HEK293 (cell line): Measurements from ENCODE around the gene DRC7.

Source experiments
- CTCF ChIA-PET: fragments of 350-600 bp; formaldehyde crosslinking; extraction: SDS; loops from one replicate; lab custom pipeline; 2021; ENCODE audit warnings: antibody characterized with exemption; lab: Yijun Ruan, JAX
- POLR2A ChIA-PET: fragments of 300-600 bp; formaldehyde crosslinking; extraction: SDS; loops from one replicate; lab custom pipeline; 2020; ENCODE audit warnings: antibody characterized with exemption, inconsistent platforms; lab: Yijun Ruan, JAX
- H3K27ac ChIP-seq: fragments of 200-500 bp; sonication (Bioruptor generic); 2 replicates; pipeline ENCODE4 v1.5.1; 2014; ENCODE audit warnings: low read depth, low read length, control low read depth, inconsistent platforms; ENCODE audit errors: extremely low read depth
- H3K36me3 ChIP-seq, 2 experiments: fragments of 200-500 bp in 1 of 2; sonication (Bioruptor generic) in 1 of 2; 1 replicate in 1 of 2; 2 replicates in 1 of 2; pipeline ENCODE4 v1.5.1; 2014 to 2017; ENCODE audit warnings: inconsistent platforms in 2 of 2, low read length in 2 of 2; ENCODE audit not compliant: control insufficient read depth in 2 of 2, insufficient read depth in 1 of 2
- H3K4me1 ChIP-seq: fragments of 200-500 bp; sonication (Bioruptor generic); 2 replicates; pipeline ENCODE4 v1.5.1; 2014; ENCODE audit warnings: mild to moderate bottlenecking, low read length, inconsistent platforms; ENCODE audit not compliant: control insufficient read depth, insufficient read depth
- H3K4me3 ChIP-seq: 2 replicates; pipeline ENCODE4 v1.5.1; 2011; ENCODE audit warnings: low read depth, mild to moderate bottlenecking, control low read depth, low read length, moderate library complexity
- H3K9me3 ChIP-seq: fragments of 200-500 bp; sonication (Bioruptor generic); 2 replicates; pipeline ENCODE4 v1.5.1; 2014; ENCODE audit warnings: low read depth, low read length, inconsistent platforms; ENCODE audit not compliant: control insufficient read depth, insufficient read depth
- EGR2 ChIP-seq: fragments of 450-650 bp; formaldehyde crosslinking; IDR thresholded peaks from 2 replicates; pipeline ENCODE4 v1.5.1; 2016; ENCODE audit warnings: low read depth, missing biosample characterization, missing genetic modification characterization
- KLF8 ChIP-seq: fragments of 450-650 bp; formaldehyde crosslinking; IDR thresholded peaks from 2 replicates; pipeline ENCODE4 v1.5.1; 2016; ENCODE audit warnings: missing biosample characterization, missing genetic modification characterization
- MYNN ChIP-seq: fragments of 450-650 bp; formaldehyde crosslinking; IDR thresholded peaks from 2 replicates; pipeline ENCODE4 v1.5.1; 2016; ENCODE audit warnings: missing biosample characterization, missing genetic modification characterization, borderline replicate concordance
- OVOL3 ChIP-seq: fragments of 450-650 bp; formaldehyde crosslinking; IDR thresholded peaks from 2 replicates; pipeline ENCODE4 v1.5.1; 2016; ENCODE audit warnings: missing biosample characterization, missing genetic modification characterization
- SALL2 ChIP-seq: fragments of 450-650 bp; formaldehyde crosslinking; IDR thresholded peaks from 2 replicates; pipeline ENCODE4 v1.5.0; 2017; ENCODE audit warnings: missing biosample characterization, mild to moderate bottlenecking, missing genetic modification characterization, borderline replicate concordance
- ZNF112 ChIP-seq: fragments of 450-650 bp; formaldehyde crosslinking; IDR thresholded peaks from 2 replicates; pipeline ENCODE4 v1.5.0; 2017; ENCODE audit warnings: missing biosample characterization, missing genetic modification characterization
- ZNF169 ChIP-seq: fragments of 450-650 bp; formaldehyde crosslinking; IDR thresholded peaks from 2 replicates; pipeline ENCODE4 v1.5.1; 2016; ENCODE audit warnings: missing biosample characterization, missing genetic modification characterization
- ZNF292 ChIP-seq: fragments of 450-650 bp; formaldehyde crosslinking; IDR thresholded peaks from 2 replicates; pipeline ENCODE4 v1.5.1; 2016; ENCODE audit warnings: low read depth, missing biosample characterization, missing genetic modification characterization, borderline replicate concordance
- ZNF341 ChIP-seq: fragments of 450-650 bp; formaldehyde crosslinking; IDR thresholded peaks from 2 replicates; pipeline ENCODE4; 2016; ENCODE audit warnings: low read depth, missing biosample characterization, missing genetic modification characterization
- ZNF433 ChIP-seq: fragments of 450-650 bp; formaldehyde crosslinking; IDR thresholded peaks from 2 replicates; pipeline ENCODE4 v1.5.1; 2016; ENCODE audit warnings: missing biosample characterization, missing genetic modification characterization, low read depth
- ZNF585B ChIP-seq: fragments of 450-650 bp; formaldehyde crosslinking; IDR thresholded peaks from 2 replicates; pipeline ENCODE4 v1.5.1; 2016; ENCODE audit warnings: missing biosample characterization, missing genetic modification characterization
- ZNF596 ChIP-seq: fragments of 450-650 bp; IDR thresholded peaks from 2 replicates; pipeline ENCODE4 v1.5.0; 2018; ENCODE audit warnings: missing biosample characterization, mild to moderate bottlenecking, missing genetic modification characterization, moderate library complexity
- ZNF677 ChIP-seq: fragments of 450-650 bp; IDR thresholded peaks from 2 replicates; pipeline ENCODE4 v1.5.0; 2018; ENCODE audit warnings: missing biosample characterization, mild to moderate bottlenecking, missing genetic modification characterization, moderate library complexity
- ZNF707 ChIP-seq: fragments of 450-650 bp; formaldehyde crosslinking; IDR thresholded peaks from 2 replicates; pipeline ENCODE4 v1.5.1; 2016; ENCODE audit warnings: missing biosample characterization, missing genetic modification characterization
- ZNF792 ChIP-seq: fragments of 450-650 bp; formaldehyde crosslinking; IDR thresholded peaks from 2 replicates; pipeline ENCODE4 v1.5.1; 2016; ENCODE audit warnings: missing biosample characterization, missing genetic modification characterization
- TF ChIP-seq, protein P1 (sequence below): fragments of 450-650 bp; formaldehyde crosslinking; optimal IDR thresholded peaks from 2 replicates; pipeline ENCODE3; 2016; ENCODE audit warnings: missing biosample characterization, mild to moderate bottlenecking, missing genetic modification characterization
- TF ChIP-seq, protein P2 (sequence below): fragments of 450-650 bp; formaldehyde crosslinking; IDR thresholded peaks from 2 replicates; pipeline ENCODE4 v1.5.1; 2016; ENCODE audit warnings: missing biosample characterization, missing genetic modification characterization
- TF ChIP-seq, protein P3 (sequence below): fragments of 450-650 bp; IDR thresholded peaks from 2 replicates; pipeline ENCODE4 v1.5.1; 2018; ENCODE audit warnings: missing biosample characterization, mild to moderate bottlenecking, missing genetic modification characterization
- TF ChIP-seq, protein P4 (sequence below): sonication (generic); formaldehyde crosslinking; IDR thresholded peaks from 2 replicates; pipeline ENCODE4 v1.8.1; 2022; ENCODE audit warnings: mild to moderate bottlenecking, moderate library complexity, missing genetic modification reagents
- TF ChIP-seq, protein P5 (sequence below): fragments of 450-650 bp; formaldehyde crosslinking; IDR thresholded peaks from 2 replicates; pipeline ENCODE4 v1.5.1; 2016; ENCODE audit warnings: missing biosample characterization, missing genetic modification characterization

Gene DRC7

DNA sequence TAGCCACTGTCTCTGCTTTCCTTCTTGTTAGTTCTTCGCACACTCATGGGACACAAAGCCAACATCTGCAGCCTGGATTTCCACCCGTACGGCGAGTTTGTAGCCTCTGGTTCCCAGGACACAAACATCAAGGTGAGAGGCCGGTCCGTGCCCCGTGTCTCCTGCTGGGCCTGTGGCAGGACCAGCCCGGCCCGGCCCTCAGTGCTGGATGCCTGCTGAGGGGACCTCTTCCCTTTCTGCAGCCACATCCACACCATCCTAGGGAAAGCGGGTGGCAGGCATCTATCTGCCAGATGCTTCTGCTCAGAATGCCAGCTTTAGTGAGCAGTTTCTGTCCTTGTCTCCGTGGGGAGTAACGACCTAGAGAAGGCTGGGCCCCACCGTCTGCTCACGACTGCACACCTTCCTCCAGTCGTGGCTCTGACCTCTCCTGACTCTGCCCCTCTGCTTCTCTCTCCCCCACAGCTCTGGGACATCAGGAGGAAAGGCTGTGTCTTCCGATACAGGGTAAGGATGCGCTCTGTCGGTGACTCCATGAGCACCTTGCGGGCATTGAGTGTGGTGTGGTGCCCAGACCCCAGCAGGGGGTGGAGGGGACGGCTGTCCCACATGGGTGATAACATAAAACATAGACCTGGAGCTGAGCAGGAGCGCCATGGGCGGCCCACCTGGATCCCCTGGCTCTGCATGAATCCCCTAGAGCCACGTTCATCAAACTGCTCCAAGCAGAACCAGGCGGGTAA, 56.4 kb downstream of the DRC7 start:
- Histone ChIP-seq H3K36me3 (peaks cover 0 to 78% of the 10 kb centered on the region in 2 experiments; a peak in 1 of 3 replicates), H3K27ac (no peak overlapping the region), H3K4me3 (no peak overlapping the region), H3K4me1 (no peaks in the 10 kb centered on the region), H3K9me3 (no peaks in the 10 kb centered on the region)
- CTCF ChIA-PET: interaction anchor here (1.0 to 1.6 kb wide), 2 partner anchors 96 to 113 kb away, joined by 3 to 6 read pairs; no protein-coding TSS in a partner anchor
- POLR2A ChIA-PET: interaction anchor here (0.5 to 1.2 kb wide), 2 partner anchors 16 to 274 kb away, joined by 3 to 4 read pairs; partner anchors contain the start of gene KATNB1
- TF ChIP-seq, protein P1, sequence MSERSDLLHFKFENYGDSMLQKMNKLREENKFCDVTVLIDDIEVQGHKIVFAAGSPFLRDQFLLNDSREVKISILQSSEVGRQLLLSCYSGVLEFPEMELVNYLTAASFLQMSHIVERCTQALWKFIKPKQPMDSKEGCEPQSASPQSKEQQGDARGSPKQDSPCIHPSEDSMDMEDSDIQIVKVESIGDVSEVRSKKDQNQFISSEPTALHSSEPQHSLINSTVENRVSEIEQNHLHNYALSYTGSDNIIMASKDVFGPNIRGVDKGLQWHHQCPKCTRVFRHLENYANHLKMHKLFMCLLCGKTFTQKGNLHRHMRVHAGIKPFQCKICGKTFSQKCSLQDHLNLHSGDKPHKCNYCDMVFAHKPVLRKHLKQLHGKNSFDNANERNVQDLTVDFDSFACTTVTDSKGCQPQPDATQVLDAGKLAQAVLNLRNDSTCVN (tag by site-specific recombination): no peak
- no peak for TF ChIP-seq ZNF585B
- TF ChIP-seq, all 188 proteins: peak for 0

DNA sequence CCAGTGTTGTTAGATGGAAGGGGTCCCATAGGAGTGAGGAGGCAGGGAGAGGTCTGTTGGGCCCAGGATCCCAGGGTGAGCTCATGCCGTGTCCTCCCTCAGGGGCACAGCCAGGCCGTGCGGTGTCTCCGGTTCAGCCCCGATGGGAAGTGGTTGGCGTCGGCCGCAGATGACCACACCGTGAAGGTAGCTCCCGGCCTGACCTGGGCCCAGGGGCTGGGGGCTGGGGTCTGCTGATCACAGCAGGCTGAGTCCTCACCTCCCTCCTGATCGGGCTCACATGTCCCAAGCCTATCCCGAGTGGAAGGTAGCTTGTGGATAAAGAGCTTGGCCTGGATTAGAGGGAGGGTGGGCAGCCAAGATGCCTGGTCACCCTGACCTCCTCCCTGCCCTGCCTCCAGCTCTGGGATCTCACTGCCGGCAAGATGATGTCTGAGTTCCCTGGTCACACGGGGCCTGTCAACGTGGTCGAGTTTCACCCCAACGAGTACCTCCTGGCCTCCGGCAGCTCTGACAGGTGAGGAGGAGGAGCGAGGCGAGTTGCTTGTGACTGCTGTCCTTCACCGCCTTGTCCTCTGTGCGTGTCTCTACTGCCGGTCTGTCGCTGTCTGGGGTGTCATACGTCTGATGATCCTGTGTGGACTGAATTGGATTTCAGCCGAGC, 57.1 kb downstream of the DRC7 start:
- Histone ChIP-seq H3K4me3 (no peak overlapping the region), H3K36me3 (peaks cover 0 to 85% of the 10 kb centered on the region in 2 experiments; a peak in 1 of 3 replicates), H3K4me1 (no peaks in the 10 kb centered on the region), H3K27ac (no peak overlapping the region), H3K9me3 (no peaks in the 10 kb centered on the region)
- ChIA-PET POLR2A (interaction anchor here (1.2 kb wide), 1 partner anchor 16 kb away, joined by 3 read pairs; the partner anchor contains the start of gene KATNB1), CTCF (interaction anchor here (0.5 to 1.6 kb wide), 4 partner anchors 35 to 147 kb away, joined by 3 to 6 read pairs (median 4); no protein-coding TSS in a partner anchor)
- TF ChIP-seq ZNF792: no peak
- no peak for TF ChIP-seq ZNF707 (tag by site-specific recombination)
- TF ChIP-seq, protein P2, sequence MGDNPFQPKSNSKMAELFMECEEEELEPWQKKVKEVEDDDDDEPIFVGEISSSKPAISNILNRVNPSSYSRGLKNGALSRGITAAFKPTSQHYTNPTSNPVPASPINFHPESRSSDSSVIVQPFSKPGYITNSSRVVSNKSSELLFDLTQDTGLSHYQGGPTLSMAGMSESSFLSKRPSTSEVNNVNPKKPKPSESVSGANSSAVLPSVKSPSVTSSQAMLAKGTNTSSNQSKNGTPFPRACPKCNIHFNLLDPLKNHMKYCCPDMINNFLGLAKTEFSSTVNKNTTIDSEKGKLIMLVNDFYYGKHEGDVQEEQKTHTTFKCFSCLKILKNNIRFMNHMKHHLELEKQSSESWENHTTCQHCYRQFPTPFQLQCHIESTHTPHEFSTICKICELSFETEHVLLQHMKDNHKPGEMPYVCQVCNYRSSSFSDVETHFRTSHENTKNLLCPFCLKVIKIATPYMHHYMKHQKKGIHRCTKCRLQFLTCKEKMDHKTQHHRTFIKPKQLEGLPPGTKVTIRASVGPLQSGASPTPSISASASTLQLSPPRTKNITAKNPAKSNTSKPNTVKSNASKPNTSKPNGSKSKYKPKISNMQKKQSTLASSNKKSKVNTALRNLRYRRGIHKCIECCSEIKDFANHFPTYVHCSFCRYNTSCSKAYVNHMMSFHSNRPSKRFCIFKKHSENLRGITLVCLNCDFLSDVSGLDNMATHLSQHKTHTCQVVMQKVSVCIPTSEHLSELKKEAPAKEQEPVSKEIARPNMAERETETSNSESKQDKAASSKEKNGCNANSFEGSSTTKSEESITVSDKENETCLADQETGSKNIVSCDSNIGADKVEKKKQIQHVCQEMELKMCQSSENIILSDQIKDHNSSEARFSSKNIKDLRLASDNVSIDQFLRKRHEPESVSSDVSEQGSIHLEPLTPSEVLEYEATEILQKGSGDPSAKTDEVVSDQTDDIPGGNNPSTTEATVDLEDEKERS (tag by site-specific recombination): no peak
- TF ChIP-seq, protein P3, sequence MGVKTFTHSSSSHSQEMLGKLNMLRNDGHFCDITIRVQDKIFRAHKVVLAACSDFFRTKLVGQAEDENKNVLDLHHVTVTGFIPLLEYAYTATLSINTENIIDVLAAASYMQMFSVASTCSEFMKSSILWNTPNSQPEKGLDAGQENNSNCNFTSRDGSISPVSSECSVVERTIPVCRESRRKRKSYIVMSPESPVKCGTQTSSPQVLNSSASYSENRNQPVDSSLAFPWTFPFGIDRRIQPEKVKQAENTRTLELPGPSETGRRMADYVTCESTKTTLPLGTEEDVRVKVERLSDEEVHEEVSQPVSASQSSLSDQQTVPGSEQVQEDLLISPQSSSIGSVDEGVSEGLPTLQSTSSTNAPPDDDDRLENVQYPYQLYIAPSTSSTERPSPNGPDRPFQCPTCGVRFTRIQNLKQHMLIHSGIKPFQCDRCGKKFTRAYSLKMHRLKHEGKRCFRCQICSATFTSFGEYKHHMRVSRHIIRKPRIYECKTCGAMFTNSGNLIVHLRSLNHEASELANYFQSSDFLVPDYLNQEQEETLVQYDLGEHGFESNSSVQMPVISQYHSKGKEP (tag by site-specific recombination): no peak
- no peak for TF ChIP-seq ZNF292 (tag by site-specific recombination)
- no peak for TF ChIP-seq ZNF433 (tag by site-specific recombination)
- TF ChIP-seq, protein P4, sequence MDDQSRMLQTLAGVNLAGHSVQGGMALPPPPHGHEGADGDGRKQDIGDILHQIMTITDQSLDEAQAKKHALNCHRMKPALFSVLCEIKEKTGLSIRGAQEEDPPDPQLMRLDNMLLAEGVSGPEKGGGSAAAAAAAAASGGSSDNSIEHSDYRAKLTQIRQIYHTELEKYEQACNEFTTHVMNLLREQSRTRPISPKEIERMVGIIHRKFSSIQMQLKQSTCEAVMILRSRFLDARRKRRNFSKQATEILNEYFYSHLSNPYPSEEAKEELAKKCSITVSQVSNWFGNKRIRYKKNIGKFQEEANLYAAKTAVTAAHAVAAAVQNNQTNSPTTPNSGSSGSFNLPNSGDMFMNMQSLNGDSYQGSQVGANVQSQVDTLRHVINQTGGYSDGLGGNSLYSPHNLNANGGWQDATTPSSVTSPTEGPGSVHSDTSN (CRISPR knock-in tag): no peak
- TF ChIP-seq EGR2 (tag by site-specific recombination): no peak
- TF ChIP-seq, protein P5, sequence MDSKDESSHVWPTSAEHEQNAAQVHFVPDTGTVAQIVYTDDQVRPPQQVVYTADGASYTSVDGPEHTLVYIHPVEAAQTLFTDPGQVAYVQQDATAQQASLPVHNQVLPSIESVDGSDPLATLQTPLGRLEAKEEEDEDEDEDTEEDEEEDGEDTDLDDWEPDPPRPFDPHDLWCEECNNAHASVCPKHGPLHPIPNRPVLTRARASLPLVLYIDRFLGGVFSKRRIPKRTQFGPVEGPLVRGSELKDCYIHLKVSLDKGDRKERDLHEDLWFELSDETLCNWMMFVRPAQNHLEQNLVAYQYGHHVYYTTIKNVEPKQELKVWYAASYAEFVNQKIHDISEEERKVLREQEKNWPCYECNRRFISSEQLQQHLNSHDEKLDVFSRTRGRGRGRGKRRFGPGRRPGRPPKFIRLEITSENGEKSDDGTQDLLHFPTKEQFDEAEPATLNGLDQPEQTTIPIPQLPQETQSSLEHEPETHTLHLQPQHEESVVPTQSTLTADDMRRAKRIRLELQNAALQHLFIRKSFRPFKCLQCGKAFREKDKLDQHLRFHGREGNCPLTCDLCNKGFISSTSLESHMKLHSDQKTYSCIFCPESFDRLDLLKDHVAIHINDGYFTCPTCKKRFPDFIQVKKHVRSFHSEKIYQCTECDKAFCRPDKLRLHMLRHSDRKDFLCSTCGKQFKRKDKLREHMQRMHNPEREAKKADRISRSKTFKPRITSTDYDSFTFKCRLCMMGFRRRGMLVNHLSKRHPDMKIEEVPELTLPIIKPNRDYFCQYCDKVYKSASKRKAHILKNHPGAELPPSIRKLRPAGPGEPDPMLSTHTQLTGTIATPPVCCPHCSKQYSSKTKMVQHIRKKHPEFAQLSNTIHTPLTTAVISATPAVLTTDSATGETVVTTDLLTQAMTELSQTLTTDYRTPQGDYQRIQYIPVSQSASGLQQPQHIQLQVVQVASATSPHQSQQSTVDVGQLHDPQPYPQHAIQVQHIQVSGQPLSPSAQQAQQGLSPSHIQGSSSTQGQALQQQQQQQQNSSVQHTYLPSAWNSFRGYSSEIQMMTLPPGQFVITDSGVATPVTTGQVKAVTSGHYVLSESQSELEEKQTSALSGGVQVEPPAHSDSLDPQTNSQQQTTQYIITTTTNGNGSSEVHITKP (tag by site-specific recombination): no peak
- TF ChIP-seq SALL2 (tag by site-specific recombination): no peak
- TF ChIP-seq ZNF596 (tag by site-specific recombination): no peak
- TF ChIP-seq ZNF112 (tag by site-specific recombination): no peak
- TF ChIP-seq ZNF677 (tag by site-specific recombination): no peak
- TF ChIP-seq MYNN (tag by site-specific recombination): no peak
- TF ChIP-seq ZNF341 (tag by site-specific recombination): no peak
- no peak for TF ChIP-seq OVOL3 (tag by site-specific recombination)
- TF ChIP-seq ZNF169: no peak
- TF ChIP-seq KLF8: no peak
